ENCODE results near the gene CCSAP. TPM values are rescaled to one million over a fixed set of nuclear protein-coding genes. Genes with fewer than 3 reads are reported as not detected.

Gene CCSAP
- total and polyA plus RNA-seq, 11 donors = 0.94 to 6.2 (median 2.5) TPM

GRCh38 chr1:229310833-229311232 is 32.0 kb downstream of the CCSAP start:
- Histone ChIP-seq H3K4me3 (no peak overlapping the region), H3K4me1 (peaks cover 0 to 11% (median 0%) of the 10 kb centered on the region in 12 donors), H3K27me3 (no peaks in the 10 kb centered on the region), H3K36me3 (peaks cover 0 to 54% (median 40%) of the 10 kb centered on the region in 9 donors), H3K9me3 (no peaks in the 10 kb centered on the region), H3K27ac (no peak overlapping the region)
- intact Hi-C loops (cut with DNase I) = no loop called here
- ATAC-seq = peak in 3 of 4 donors; percentile 48 to 72 (median 67)
- TF ChIP-seq POLR2A (IDR thresholded peaks at IDR 0.05) = no peak
- no peak for TF ChIP-seq CTCF (IDR thresholded peaks at IDR 0.05)
- 69 to 88% (median 77%) methylated on average over 6 of the region's 6 CpGs for WGBS, 4 donors
- no peak for DNase-seq

DNA sequence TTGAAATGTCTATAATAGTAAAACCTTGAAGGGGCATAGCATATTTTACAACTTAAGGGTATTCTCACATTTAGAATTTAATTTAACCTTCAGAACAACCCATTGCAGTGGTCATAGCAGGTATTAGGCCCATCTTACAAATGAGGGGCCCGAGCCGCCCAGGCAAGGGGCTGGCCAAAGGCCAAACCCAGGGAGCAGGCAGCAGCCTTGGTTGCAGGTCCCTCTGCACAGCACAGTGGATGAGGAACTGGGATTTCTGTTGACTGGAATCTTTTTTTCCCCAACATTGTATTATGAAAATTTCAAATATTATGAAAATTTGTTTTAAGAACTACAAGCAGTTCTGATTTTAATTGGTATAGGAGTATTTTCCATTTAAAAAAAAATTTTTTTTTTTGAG is 33.2 kb downstream of the CCSAP start:
- Histone ChIP-seq H3K4me1 (peaks cover 0 to 11% (median 0%) of the 10 kb centered on the region in 12 donors), H3K27ac (peak overlapping the region in 2 of 12 donors; percentile 7 to 35), H3K9me3 (no peaks in the 10 kb centered on the region), H3K27me3 (no peaks in the 10 kb centered on the region), H3K4me3 (no peak overlapping the region), H3K36me3 (peaks cover 0 to 66% (median 46%) of the 10 kb centered on the region in 9 donors)
- intact Hi-C loops (cut with DNase I) = no loop called here
- DNase-seq (no peak), ATAC-seq (peak in 3 of 4 donors; percentile 35 to 59 (median 56))
- TF ChIP-seq CTCF (IDR thresholded peaks at IDR 0.05) = no peak
- no peak for TF ChIP-seq POLR2A (IDR thresholded peaks at IDR 0.05)
- WGBS, 4 donors = 60 to 82% (median 72%) methylated on average over 2 of the region's 2 CpGs

- H3K4me1 ChIP-seq = peaks cover 0 to 11% (median 0%) of the 10 kb centered on the region in 12 donors
- H3K27me3 ChIP-seq = no peaks in the 10 kb centered on the region
- peak overlapping the region in 5 of 12 donors; percentile 7 to 43 (median 35) for H3K27ac ChIP-seq
- H3K9me3 ChIP-seq = no peaks in the 10 kb centered on the region
- no peak overlapping the region for H3K4me3 ChIP-seq
- TF ChIP-seq CTCF (IDR thresholded peaks at IDR 0.05) (no peak), POLR2A (IDR thresholded peaks at IDR 0.05) (no peak)
- peaks cover 0 to 72% (median 51%) of the 10 kb centered on the region in 9 donors for H3K36me3 ChIP-seq
- DNase-seq (no peak), ATAC-seq (no peak)
- intact Hi-C loops (cut with DNase I) = no loop called here
- 58 to 67% (median 62%) methylated on average over 1 of the region's 1 CpG for WGBS, 4 donors
These were observed 33.8 kb downstream of the CCSAP start for GRCh38 chr1:229309074-229309473.

- TF ChIP-seq POLR2A (IDR thresholded peaks at IDR 0.05) (no peak), CTCF (IDR thresholded peaks at IDR 0.05) (no peak)
- WGBS, 4 donors = 69 to 81% (median 75%) methylated on average over 2 of the region's 2 CpGs
- intact Hi-C loops (cut with DNase I) = no loop called here
These were observed 37.5 kb downstream of the CCSAP start for GRCh38 chr1:229305392-229305791.

More at GRCh38 chr1:229305392-229305791, 37.5 kb downstream of the CCSAP start:
- DNase-seq (no peak), ATAC-seq (no peak)
- H3K27me3 ChIP-seq = no peaks in the 10 kb centered on the region
- H3K4me3 ChIP-seq = no peak overlapping the region
- H3K4me1 ChIP-seq = peaks cover 0 to 11% (median 0%) of the 10 kb centered on the region in 12 donors
- H3K9me3 ChIP-seq = no peaks in the 10 kb centered on the region
- no peak overlapping the region for H3K27ac ChIP-seq
- peaks cover 0 to 89% (median 64%) of the 10 kb centered on the region in 9 donors for H3K36me3 ChIP-seq
